Activated naive CD4-positive, alpha-beta T cell (primary cell): Measurements from ENCODE around the gene PRKN.
"Not testable (repeated sequence)": the region's sequence is repeated elsewhere in the genome, so short reads cannot be mapped to it uniquely, and the experiment has no call there.

ENCODE experiments used
- DNase-seq, 4 experiments: peaks; one replicate each; lab custom pipeline; 2025; lab: John Stamatoyannopoulos, UW

Gene PRKN

GRCh38 chr6:161348628-161348994 is 1379.0 kb downstream of the PRKN start:
- no peak for DNase-seq

GRCh38 chr6:161347988-161348627 is 1379.5 kb downstream of the PRKN start:
- no peak for DNase-seq

GRCh38 chr6:161347125-161347524 is 1380.4 kb downstream of the PRKN start:
- DNase-seq, result no peak

GRCh38 chr6:161346717-161347116 is 1380.8 kb downstream of the PRKN start:
- no peak for DNase-seq

- no peak for DNase-seq
Observed at GRCh38 chr6:161344626-161345025, 1382.9 kb downstream of the PRKN start.

GRCh38 chr6:161342039-161342438 is 1385.5 kb downstream of the PRKN start:
- no peak for DNase-seq

GRCh38 chr6:161341638-161342037 is 1385.9 kb downstream of the PRKN start:
- DNase-seq, result no peak

- no peak for DNase-seq
Observed at GRCh38 chr6:161338015-161338414, 1389.6 kb downstream of the PRKN start.

GRCh38 chr6:161336479-161336878 is 1391.1 kb downstream of the PRKN start:
- DNase-seq, result no peak

- no peak for DNase-seq
Observed at GRCh38 chr6:161333410-161333809, 1394.2 kb downstream of the PRKN start.

GRCh38 chr6:161331402-161332081 is 1396.0 kb downstream of the PRKN start:
- DNase-seq, result not testable (repeated sequence)

GRCh38 chr6:161327360-161327953 is 1400.1 kb downstream of the PRKN start:
- no peak for DNase-seq

GRCh38 chr6:161319231-161319630 is 1408.3 kb downstream of the PRKN start:
- no peak for DNase-seq

- DNase-seq, result no peak
Observed at GRCh38 chr6:161318456-161318855, 1409.1 kb downstream of the PRKN start.

- no peak for DNase-seq
Observed at GRCh38 chr6:161316531-161316930, 1411.0 kb downstream of the PRKN start.

GRCh38 chr6:161315246-161315917 is 1412.2 kb downstream of the PRKN start:
- DNase-seq, result not testable (repeated sequence)

- DNase-seq, result not testable (repeated sequence)
Observed at GRCh38 chr6:161314541-161315245, 1412.9 kb downstream of the PRKN start.

- no peak for DNase-seq
Observed at GRCh38 chr6:161313940-161314509, 1413.5 kb downstream of the PRKN start.

GRCh38 chr6:161313475-161313874 is 1414.1 kb downstream of the PRKN start:
- DNase-seq, result not testable (repeated sequence)

GRCh38 chr6:161309774-161310173 is 1417.8 kb downstream of the PRKN start:
- not testable (repeated sequence) for DNase-seq

- no peak for DNase-seq
Observed at GRCh38 chr6:161308075-161308655, 1419.4 kb downstream of the PRKN start.
